Measurements from ENCODE around the gene CMC1.

DNA sequence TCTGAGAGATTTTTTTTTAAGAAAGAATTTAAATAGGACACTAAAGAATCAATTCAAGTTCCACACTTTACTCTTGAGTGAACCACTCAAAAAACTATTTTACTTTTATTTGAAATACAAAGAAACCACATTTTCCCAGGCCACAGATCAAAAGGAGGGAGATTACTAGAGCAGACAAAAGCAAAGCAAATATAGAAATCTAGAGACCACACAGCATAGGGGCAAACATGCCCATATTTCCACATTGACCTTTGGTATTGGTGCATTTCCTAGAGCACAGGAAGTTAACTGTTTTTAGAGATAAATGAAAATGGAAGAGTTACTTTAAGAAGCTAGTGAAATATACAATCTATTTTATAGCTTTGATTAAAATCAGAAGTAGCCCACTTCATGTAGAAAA, 79.6 kb downstream of the CMC1 start:
- TF ChIP-seq EZH2 (IDR thresholded peaks at IDR 0.05; ENCODE audit: insufficient read depth, poor library complexity, severe bottlenecking) (no peak), EZH2phosphoT487 (IDR thresholded peaks at IDR 0.05; ENCODE audit: insufficient read depth, low read depth) (no peak)
